ENCODE measurements around the gene CCDC88B.

GRCh38 chr11:64317961-64318765 lies 21.8 kb upstream of the CCDC88B start, which contains the start of gene PRDX5:
- TF ChIP-seq CTCF (IDR thresholded peaks at IDR 0.05; ENCODE audit: insufficient read depth, low read length, poor library complexity, severe bottlenecking) (peak; percentile 27), EZH2phosphoT487 (conservative IDR thresholded peaks at IDR 0.05; ENCODE audit: low read length) (no peak)

Measured in SU-DHL-6 (cell line).